Subcutaneous adipose tissue (tissue), 4 donors: ENCODE results near the gene EIF4B. TPM values are rescaled to one million over a fixed set of nuclear protein-coding genes. Genes with fewer than 3 reads are reported as not detected.

Experiments used
- CTCF ChIP-seq: fragments of 450-650 bp; IDR thresholded peaks from one replicate; pipeline ENCODE4 v1.5.1; 2016; ENCODE audit warnings: low read depth, mild to moderate bottlenecking, control low read depth, antibody characterized with exemption, moderate library complexity
- total RNA-seq, 4 donors: library from RNA; depleted of rRNA; stranded (reverse); fragments of >200 nt; gene quantifications; one replicate each; pipeline ENCODE4 v1.1.0, GENCODE V29; 2016

EIF4B gene
- total RNA-seq, 4 donors from 2014 or later, result 471 to 677 (median 528) TPM

GRCh38 chr12:53062977-53063707, 56.9 kb downstream of the EIF4B start:
- TF ChIP-seq CTCF, result no peak

GRCh38 chr12:53063708-53064612, 57.7 kb downstream of the EIF4B start:
- no peak for TF ChIP-seq CTCF

- no peak for TF ChIP-seq CTCF
These were observed 58.6 kb downstream of the EIF4B start for GRCh38 chr12:53064613-53065436.

GRCh38 chr12:53065470-53065869, 59.2 kb downstream of the EIF4B start:
- TF ChIP-seq CTCF, result no peak

- TF ChIP-seq CTCF, result no peak
These were observed 60.0 kb downstream of the EIF4B start for GRCh38 chr12:53065975-53066931.

GRCh38 chr12:53067074-53067992, 61.1 kb downstream of the EIF4B start:
- TF ChIP-seq CTCF, result no peak
